Ecto neural progenitor cell (in vitro differentiated cells): ENCODE data around the gene TRAF4.
"Not testable (repeated sequence)": the region's sequence is repeated elsewhere in the genome, so short reads cannot be mapped to it uniquely, and the experiment has no call there.

Experiments used
- DNase-seq: peaks from one replicate; pipeline ENCODE4 v3.0.0-alpha.2; 2018; ENCODE audit warnings: low spot score

The TRAF4 gene

GRCh38 chr17:28783161-28783560 lies 39.4 kb downstream of the TRAF4 start:
- DNase-seq, result no peak

GRCh38 chr17:28788100-28788499 lies 44.3 kb downstream of the TRAF4 start:
- no peak for DNase-seq

- DNase-seq, result no peak
Measured at GRCh38 chr17:28792877-28793661, 49.3 kb downstream of the TRAF4 start.

GRCh38 chr17:28794846-28795441 lies 51.1 kb downstream of the TRAF4 start:
- not testable (repeated sequence) for DNase-seq

- no peak for DNase-seq
Measured at GRCh38 chr17:28796062-28796461, 52.3 kb downstream of the TRAF4 start.
